Measurements from ENCODE around the gene GAS2L1. TPM values are rescaled to one million over a fixed set of nuclear protein-coding genes. Genes with fewer than 3 reads are reported as not detected.
A peak's percentile ranks its signal among the peaks of the same experiment; 100 is the strongest.
"Not testable (repeated sequence)": the region's sequence is repeated elsewhere in the genome, so short reads cannot be mapped to it uniquely, and the experiment has no call there.

GAS2L1 gene
- total RNA-seq, 1 donor from 2014 or later: 24.3 TPM

GRCh38 chr22:29346659-29347058 lies 40.2 kb downstream of the GAS2L1 start:
- ATAC-seq (no peak), DNase-seq (ENCODE audit: missing footprints) (peak; percentile 62)
- intact Hi-C loops (cut with DNase I): no loop called here

GRCh38 chr22:29348041-29348440 lies 41.6 kb downstream of the GAS2L1 start:
- intact Hi-C loops (cut with DNase I): no loop called here
- DNase-seq (ENCODE audit: missing footprints): no peak
- no peak for ATAC-seq

GRCh38 chr22:29348956-29349355 lies 42.5 kb downstream of the GAS2L1 start:
- no peak for DNase-seq (ENCODE audit: missing footprints)
- no peak for ATAC-seq

GRCh38 chr22:29351042-29351441 lies 44.6 kb downstream of the GAS2L1 start:
- no peak for DNase-seq (ENCODE audit: missing footprints)
- ATAC-seq: no peak
- intact Hi-C loops (cut with DNase I): no loop called here

More at GRCh38 chr22:29348956-29349355, 42.5 kb downstream of the GAS2L1 start:
- intact Hi-C loops (cut with DNase I): no loop called here

- intact Hi-C loops (cut with DNase I): no loop called here
- ATAC-seq (no peak), DNase-seq (ENCODE audit: missing footprints) (no peak)
Observed at GRCh38 chr22:29351891-29352290, 45.4 kb downstream of the GAS2L1 start.

GRCh38 chr22:29352778-29353177 lies 46.3 kb downstream of the GAS2L1 start:
- DNase-seq (ENCODE audit: missing footprints) (no peak), ATAC-seq (no peak)
- intact Hi-C loops (cut with DNase I): no loop called here

GRCh38 chr22:29353286-29353685 lies 46.8 kb downstream of the GAS2L1 start:
- no peak for DNase-seq (ENCODE audit: missing footprints)
- ATAC-seq: no peak
- intact Hi-C loops (cut with DNase I): no loop called here

GRCh38 chr22:29353860-29354259 lies 47.4 kb downstream of the GAS2L1 start:
- intact Hi-C loops (cut with DNase I): no loop called here
- ATAC-seq (no peak), DNase-seq (ENCODE audit: missing footprints) (no peak)

GRCh38 chr22:29357193-29357890 lies 50.9 kb downstream of the GAS2L1 start:
- ATAC-seq; DNase-seq (ENCODE audit: missing footprints); intact Hi-C loops (cut with DNase I): not testable (repeated sequence)

- ATAC-seq: peak; percentile 84
- peak; percentile 72 for DNase-seq (ENCODE audit: missing footprints)
- intact Hi-C loops (cut with DNase I): loop anchor here (1.0 kb wide), 1 partner anchor 53 kb away; the partner anchor contains the start of gene GAS2L1
Observed at GRCh38 chr22:29359469-29359868, 53.0 kb downstream of the GAS2L1 start.

Small RNA genes lying within 50 kb of the gene (microRNA-seq; reads per million reads assigned to microRNA genes)
- 5.8 reads per million, percentile 15 among the genes with 10 or more reads in this experiment for gene MIR3653

Other genes with a start within 250 kb of the GAS2L1 start
- gene C22orf31, start 244.8 kb upstream of the GAS2L1 start, total RNA-seq: not detected
- gene KREMEN1, start 233.6 kb upstream of the GAS2L1 start, total RNA-seq: 48.8 TPM
- 0.43 TPM for gene EMID1, start 100.8 kb upstream of the GAS2L1 start, total RNA-seq
- gene RHBDD3, start 38.7 kb upstream of the GAS2L1 start, total RNA-seq: 11.6 TPM
- 112 TPM for gene EWSR1, start 38.4 kb upstream of the GAS2L1 start, total RNA-seq
- 1.1 TPM for gene RASL10A, start 9.0 kb downstream of the GAS2L1 start, total RNA-seq
- 29.2 TPM for gene AP1B1, start 81.9 kb downstream of the GAS2L1 start, total RNA-seq
- not detected for gene RFPL1, start 131.9 kb downstream of the GAS2L1 start, total RNA-seq
- 0.27 TPM for gene NEFH, start 173.6 kb downstream of the GAS2L1 start, total RNA-seq
- gene THOC5, start 247.1 kb downstream of the GAS2L1 start, total RNA-seq: 46.5 TPM

All from Right ventricle myocardium inferior (tissue), 1 donor.